HG03442 (cell line): ENCODE data around the gene RNGTT.
"Not testable (repeated sequence)": the region's sequence is repeated elsewhere in the genome, so short reads cannot be mapped to it uniquely, and the experiment has no call there.

Experiments
- ATAC-seq: cut with Tn5 transposase; IDR thresholded peaks from one replicate; pipeline ENCODE4 v1.9.1; 2021; ENCODE audit warnings: mild to moderate bottlenecking, moderate library complexity; ENCODE audit not compliant: unreplicated experiment

The RNGTT gene

DNA sequence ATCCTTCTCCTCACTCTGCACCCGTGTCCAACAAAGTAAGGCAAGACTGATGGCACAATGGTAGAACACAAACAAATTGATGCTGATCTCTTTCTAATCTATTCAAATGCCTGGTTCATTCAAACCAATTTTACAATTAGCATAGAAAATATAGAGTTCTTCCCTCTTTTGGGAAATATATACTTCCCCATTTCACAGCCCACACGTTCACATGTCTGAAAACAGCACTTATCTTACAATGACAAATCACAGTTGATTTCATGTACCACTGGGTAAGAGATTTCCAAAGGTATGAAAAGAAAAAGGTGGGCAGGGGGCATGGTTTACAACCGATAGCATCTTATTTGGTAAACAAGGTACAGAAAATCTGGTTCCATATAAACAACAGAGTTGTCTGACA lies 137.6 kb downstream of the RNGTT start:
- ATAC-seq = no peak

DNA sequence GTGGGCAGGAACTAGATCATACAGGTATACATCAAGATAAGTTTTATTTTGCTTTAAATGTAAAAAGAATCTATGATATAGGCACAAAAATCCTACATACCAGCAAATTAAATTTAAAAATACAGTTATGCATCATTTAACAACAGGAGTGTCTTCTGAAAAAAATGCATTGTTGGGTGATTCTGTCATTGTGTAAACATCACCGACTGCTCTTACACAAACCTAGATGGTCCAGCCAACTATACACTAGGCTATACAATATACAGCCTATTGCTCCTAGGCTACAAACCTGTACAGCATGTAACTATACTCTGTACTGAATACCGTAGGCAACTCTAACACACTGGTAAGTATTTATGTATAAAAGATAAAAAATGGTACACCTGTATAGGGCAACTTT lies 139.4 kb downstream of the RNGTT start:
- no peak for ATAC-seq

DNA sequence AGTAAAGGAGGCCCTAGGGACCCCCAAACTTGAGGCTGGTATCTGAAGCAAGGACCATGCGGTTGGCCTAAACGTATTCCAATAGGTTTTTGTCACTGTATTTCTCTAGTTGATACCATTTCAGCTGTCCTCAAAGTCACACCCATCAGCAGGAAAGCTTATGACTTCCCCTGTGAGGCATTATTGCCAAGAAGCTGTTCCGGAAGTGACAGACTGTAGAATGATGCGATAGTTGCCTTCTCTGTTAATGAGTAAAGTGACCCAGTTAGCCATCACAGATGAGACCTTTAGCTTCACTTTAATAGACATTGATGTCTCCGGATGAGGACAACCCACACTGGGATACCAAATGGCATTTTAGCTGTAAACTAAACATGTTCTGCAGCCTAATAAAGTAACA lies 147.9 kb downstream of the RNGTT start:
- ATAC-seq = no peak

DNA sequence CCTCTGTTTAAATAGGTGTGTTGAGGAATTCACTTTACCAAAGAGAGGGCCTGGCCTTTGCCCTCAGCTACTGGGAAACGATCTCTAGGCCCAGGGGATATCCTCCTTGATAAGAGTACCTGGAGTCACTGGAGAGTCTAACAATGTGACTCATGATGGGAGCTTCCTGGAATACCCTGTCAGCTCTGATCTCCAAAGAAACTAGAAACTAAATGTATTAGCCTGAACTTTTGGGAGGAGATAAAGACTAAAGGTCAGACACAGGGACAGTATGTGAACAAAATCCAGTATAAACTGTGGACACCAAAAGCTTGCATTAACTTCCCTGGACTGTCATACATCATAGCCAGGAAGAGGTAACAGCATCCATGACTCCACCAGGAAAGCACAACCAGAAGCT lies 148.5 kb downstream of the RNGTT start:
- ATAC-seq = no peak

DNA sequence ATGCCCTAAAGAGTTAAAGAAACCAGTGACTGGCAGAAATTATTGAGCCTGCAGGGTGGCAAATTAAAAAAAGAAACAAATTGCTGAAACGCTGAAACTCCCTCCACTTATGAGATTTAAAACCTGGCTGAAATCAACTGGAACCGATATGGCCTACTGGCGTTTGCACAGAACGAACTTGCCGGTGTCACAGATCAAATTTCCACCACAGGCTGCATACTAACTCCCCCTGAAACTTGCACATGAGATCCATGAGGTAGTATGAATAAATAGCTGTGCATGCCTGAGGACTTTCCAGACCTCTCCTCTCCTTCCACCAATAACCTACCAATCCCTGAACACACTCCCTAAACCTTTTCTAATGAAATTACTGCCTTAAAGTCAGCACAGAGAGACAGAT lies 150.4 kb downstream of the RNGTT start:
- ATAC-seq = no peak

DNA sequence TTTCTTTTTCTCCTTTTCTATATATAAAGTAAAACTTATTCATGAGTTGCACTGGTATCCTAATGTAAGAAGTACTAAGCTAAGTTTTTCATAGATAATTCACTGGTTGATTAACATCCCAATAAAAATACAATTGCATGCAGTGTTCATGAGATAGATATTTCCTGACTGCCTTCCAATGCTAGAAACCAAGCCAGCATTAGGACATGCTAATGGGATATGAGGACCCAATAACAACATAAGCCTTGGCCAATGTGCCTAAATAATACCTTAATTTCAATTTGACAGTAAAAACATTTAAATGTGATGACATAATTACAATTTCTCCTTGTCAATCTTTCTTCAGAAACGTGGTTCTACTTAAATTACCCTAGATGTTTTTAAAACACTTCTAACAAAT lies 152.7 kb downstream of the RNGTT start:
- ATAC-seq = no peak

DNA sequence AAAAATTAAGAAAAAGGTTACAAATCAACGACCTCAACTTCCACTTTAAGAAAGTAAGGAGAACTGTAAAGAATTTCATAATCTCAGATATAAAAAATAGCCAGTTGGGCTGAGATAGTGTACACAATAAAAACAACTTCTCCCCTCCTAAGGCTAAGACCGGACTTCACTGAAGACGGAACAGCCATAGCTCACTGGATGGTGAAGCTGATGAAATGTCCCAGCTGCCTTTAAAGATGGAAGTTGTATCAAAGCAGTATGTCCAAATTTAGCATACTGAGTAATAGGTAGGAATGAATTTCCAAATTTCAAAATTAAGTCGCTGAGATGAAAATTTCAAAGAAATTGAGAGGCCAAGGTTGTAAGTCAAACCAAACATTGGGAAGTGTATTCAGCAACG lies 153.3 kb downstream of the RNGTT start:
- ATAC-seq = no peak

DNA sequence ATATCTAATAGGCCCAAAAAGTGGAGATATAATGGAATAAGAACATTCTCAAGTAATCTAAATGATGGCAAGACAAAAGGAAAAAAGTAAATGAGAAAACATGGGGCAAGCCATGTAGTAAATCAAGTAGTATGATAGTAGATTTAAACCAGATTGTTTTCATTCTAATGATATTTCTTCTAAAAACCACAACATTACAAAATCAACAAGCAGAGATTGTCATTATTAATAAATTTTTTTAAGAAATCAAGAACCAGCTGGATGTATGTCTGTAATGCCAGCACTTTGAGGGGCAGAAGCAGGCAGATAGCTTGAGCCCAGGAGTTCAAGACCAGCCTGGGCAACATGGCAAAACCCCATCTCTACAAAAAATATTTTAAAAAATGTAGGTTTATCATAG lies 155.0 kb downstream of the RNGTT start:
- no peak for ATAC-seq

DNA sequence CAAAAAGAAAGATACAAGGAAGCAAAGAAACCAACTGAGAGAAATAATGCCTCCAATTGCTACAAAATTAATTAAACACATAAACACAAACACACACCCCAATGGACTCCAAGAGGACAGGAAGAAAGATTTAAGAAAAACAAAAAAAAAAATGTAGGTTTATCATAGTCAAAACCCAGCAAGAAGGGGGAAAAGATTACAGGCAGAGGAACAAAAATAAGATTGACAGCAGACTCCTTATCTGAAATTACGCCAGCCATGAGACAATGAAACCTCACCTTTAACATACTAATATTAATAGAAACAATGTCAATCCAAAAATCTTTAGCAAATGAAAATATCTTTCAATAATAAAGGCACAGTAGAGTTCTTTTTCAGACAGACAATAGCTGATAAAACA lies 155.8 kb downstream of the RNGTT start:
- no peak for ATAC-seq

DNA sequence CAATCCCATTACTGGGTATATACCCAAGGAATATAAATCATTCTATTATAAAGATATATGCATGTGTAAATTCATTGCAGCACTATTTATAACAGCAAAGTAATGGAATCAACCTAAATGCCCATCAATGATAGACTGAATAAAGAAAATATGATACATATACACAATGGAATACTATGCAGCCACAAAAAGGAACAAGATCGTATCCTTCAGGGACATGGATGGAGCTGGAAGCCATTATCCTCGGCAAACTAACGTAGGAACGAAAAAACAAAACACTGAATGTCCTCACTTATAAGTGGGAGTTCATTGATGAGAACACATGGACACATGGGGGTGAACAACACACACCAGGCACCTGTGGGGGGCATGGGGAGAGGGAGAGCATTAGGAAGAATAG lies 156.7 kb downstream of the RNGTT start:
- ATAC-seq = no peak

DNA sequence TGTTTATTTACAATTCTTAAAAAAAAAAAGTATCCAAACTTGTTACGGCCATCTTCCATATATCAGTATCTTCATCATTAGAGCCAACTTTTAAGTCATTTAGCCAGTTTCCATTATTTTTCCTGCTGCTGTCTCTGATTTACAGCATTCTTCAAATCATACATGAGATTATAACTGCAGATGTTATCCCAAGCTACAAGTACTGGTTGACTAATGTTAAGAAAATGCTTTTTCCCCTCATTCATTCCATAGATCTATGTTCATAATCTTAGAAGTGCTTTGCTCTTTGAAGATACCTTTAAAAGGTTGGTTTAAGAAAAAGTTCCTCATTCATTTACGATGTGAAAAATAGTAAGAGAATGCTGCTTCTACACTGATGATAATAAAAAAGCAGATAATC lies 158.7 kb downstream of the RNGTT start:
- no peak for ATAC-seq

DNA sequence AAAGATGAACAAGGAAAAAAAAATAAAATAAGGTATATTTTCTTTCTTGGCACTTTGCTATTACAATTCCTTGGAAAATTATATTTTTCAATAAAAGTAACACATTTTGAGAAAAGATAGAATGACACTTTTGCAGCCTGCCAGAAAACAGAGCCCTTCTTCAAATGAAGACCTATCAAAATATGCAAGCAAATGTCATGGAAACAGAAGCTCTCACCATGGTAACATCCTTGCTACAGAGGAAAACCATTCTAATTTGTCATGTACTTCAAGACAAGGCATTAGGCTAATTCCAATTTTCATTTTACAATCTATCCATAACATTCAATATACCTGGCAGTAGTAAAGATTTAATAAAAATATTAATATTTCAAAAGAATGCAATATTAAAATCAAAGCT lies 177.9 kb downstream of the RNGTT start:
- ATAC-seq = no peak

DNA sequence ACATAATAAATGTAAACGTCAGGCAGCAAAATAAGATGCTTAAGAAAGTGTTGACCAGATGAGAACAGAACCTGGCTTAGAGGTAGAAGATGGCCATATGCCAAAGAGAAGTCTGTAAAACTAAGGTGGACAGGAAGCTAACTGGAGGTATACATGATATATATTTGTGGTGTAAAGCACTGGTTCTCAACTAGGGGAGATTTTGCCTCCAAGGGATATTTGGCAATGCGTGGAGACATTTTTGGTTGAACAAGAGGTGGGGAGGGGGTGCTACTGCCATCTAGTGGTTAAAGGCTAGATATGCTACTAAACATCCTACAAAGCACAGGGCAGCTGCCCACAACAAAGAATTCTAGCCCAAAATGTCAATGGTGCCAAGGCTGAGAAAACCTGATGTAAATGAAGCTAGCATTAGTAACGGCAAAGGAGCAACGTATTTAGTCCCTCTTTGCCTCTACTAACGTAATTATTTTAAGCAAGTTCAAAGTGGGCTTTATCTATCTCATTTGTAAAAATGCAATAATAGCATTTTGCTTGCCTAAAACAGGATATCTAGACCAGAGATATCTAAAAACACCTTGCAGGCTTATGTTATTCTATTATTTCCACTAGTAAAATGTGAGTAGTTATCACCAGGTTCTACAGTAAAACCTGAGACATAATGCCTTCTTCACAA lies 182.6 kb downstream of the RNGTT start:
- ATAC-seq = peak; percentile 52

DNA sequence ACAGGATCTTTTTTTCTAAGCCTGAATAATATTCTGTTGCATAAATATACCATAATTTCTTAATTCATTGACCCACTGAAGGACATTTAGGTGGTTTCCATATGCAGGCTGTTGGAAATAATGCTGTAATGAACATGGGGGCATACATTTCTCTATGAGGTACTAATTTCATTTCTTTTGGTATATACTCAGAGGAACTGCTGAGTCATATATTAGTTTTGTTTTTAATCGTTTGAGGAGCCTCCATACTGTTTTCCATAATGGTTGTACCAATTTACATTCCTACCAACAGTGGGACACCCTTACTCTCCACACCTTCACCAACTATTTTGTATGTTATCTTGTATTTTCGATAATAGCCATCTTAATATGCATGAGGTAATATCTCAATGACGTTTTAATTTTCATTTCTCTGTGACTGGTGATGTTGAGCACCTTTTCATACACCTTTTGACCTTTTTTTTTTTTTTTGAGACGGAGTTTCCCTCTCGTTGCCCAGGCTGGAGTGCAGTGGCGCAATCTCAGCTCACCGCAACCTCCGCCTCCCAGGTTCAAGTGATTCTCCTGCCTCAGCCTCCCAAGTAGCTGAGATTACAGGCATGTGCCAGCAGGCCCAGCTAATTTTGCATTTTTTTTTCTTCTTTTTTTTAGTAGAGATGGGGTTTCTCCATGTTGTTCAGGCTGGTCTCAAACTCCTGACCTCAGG lies 187.4 kb downstream of the RNGTT start:
- no peak for ATAC-seq

DNA sequence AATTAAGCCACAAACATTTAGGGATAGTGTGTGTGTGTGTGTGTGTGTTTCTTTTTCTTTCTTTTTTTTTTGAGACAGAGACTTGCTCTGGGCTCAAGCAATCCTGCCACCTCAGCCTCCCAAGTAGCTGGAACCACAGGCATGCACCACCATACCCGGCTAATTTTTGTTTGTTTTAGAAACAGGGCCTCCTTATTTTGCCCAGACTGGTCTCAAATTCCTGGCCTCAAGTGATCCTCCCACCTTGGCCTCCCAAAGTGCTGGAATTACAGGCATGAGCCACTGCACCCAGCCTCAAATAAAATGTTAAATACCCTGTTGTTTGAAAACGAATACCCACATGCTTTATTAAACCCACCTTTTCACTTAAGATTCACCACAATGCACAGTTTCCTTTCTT lies 195.3 kb downstream of the RNGTT start:
- not testable (repeated sequence) for ATAC-seq

DNA sequence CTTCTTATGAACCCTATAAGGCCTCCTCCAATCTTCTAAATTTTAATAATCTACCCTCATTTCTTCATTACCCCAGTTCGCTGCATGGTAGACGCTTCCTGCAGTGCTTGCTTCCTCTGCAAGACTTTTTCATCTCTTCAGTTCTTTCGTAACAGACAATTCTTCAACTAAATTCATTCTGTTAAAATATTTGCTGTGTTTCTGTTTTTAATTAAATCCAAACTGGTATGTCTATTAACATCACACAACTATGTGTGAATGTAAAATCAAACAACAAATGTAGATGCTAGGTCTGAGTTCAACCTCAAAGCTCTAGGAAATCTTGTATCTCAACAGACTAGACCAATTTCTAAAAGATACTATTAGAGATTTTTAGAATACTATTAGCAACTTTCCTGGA lies 199.3 kb downstream of the RNGTT start:
- no peak for ATAC-seq

DNA sequence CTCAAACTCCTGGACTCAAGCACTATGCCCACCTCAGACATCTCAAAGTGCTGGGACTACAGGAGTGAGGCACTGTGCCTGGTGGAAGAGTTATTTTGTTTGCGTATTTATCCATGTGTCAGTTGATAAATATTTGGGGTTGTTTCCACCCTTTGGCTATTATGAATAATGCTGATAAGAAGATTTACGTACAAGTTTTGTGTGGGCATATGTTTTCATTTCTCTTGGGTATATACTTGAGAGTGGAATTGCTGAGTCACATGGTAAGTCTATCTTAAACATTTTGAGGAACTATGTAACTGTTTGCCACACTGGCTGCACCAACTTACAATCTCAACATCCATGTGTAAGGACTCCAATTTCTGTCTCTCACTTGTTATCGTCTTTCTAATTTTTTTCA lies 200.3 kb downstream of the RNGTT start:
- ATAC-seq = no peak

DNA sequence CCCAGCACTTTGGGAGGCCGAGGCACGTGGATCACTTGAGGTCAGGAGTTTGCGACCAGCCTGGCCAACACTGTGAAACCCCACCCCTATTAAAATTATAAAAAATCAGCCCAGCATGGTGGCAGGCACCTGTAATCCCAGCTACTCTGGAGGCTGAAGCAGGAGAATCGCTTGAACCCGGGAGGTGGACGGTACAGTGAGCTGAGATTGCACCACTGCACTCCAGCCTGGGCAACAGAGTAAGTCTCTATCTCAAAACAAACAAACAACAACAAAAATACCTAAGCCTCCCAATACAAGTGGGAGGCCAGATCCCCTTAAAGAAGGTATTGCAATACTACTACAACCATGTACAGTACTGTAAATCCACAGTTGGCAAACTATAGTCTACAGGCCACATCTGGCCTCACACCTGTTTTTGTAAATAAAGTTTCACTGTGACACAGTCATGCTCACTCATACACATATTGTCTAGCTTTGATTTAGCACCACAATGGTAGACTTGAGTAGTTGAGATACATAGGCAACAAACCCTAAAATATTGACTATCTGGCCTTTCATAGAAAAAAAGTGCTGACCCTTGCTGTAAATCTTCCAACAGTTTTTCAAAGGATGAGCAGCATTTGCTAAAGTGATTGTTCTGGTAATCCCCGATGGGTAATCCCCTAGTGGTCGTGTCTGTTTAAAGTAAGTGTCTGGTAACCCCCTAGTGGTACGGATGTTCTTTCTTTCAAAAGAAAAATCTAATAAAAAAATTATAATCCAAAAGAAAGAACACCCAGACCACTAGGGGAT lies 202.0 kb downstream of the RNGTT start:
- ATAC-seq = peak; percentile 69

DNA sequence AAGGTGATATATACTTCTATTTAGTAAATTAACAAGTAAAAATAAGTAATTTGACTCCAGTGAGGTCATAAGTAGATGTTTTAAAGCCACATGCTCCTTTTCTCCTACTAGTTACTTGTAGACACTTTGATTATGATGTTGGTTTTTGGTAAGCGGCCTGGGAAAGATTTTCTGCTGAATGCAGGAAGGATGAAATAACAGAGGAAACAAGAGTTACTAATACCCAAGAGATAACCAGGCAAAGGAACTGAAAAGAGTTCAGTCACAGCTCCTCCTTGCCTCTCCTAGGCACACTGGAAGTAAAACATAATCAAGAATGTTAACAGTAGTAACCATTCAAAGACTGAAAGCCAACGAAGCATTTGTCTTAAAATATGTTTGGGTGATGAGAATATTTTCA lies 203.3 kb downstream of the RNGTT start:
- ATAC-seq = no peak

DNA sequence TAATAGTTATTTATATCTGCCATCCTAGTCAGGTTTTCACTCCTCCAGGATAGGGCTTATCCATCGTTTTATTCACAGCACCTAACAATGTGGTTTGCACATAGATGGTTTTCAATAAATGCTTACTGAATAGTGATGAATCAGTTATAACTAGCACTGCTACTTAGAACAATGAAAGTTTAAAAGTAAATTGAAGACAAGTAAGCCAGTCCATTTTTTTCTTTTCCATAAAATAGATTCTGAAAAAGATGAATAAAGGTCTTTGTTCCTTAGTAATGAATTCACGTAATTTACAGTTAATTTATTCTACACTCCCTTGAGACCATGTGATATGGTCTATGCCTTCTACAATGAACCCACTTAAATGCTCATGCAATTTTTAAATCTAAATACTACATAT lies 212.5 kb downstream of the RNGTT start:
- ATAC-seq = no peak

DNA sequence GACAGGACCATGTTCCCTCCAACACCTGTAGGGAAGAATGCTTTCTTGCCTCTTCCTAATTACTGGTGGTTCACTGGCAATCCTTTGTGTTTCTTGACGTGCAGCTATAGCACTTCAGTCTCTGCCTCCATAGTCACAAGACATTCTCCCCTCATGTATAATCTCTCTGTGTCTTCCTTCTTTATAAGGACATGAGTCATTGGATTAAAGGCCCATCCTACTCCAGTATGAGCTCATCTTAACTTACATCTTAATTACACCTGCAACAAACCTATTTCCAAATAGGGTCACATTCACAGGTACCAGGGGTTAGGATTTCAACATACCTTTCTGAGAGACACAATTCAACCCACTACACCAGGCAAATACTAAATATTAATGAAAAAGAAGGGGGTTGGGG lies 213.6 kb downstream of the RNGTT start:
- no peak for ATAC-seq

DNA sequence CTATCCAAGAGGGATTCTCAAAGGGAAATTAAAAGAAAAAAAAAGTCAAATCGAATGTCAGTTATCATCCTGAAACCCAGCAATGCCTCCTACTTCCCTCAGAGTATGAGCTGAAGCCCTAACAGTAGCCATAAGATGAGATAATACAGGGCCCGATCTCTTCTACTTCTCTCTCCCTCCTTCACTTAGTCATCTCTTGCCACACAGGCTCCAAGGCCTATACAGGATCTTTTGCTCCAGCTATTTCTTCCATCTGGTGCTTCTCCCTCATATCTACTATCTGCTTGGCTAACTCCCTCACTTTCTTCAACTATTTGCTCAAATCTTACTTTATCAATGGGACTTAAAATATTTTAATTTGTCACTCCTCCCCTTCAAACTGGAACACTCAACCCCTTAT lies 215.3 kb downstream of the RNGTT start:
- ATAC-seq = no peak
